ENCODE measurements around the gene NLE1.
A peak's percentile ranks its signal among the peaks of the same experiment; 100 is the strongest.
"Not testable (repeated sequence)": the region's sequence is repeated elsewhere in the genome, so short reads cannot be mapped to it uniquely, and the experiment has no call there.

Gene NLE1

GRCh38 chr17:35127751-35128514, 14.2 kb downstream of the NLE1 start:
- no peak for DNase-seq

- DNase-seq = no peak
Observed at GRCh38 chr17:35121315-35121714, 20.8 kb downstream of the NLE1 start, which contains the start of gene FNDC8. TSS of gene FNDC8 (plus strand) at chr17:35121615. CDS start at chr17:35121694, 79 bp downstream.

- DNase-seq = peak; percentile 79
Observed at GRCh38 chr17:35119370-35120165, 22.5 kb downstream of the NLE1 start, which contains the start of gene RAD51D. TSS of gene RAD51D (minus strand) at chr17:35119860. CDS start at chr17:35119613, 247 bp downstream.

GRCh38 chr17:35117984-35118383, 24.1 kb downstream of the NLE1 start:
- DNase-seq = peak; percentile 35

GRCh38 chr17:35116845-35117244, 25.3 kb downstream of the NLE1 start:
- DNase-seq = no peak

- DNase-seq = not testable (repeated sequence)
Observed at GRCh38 chr17:35110791-35111190, 31.3 kb downstream of the NLE1 start.

- DNase-seq = no peak
Observed at GRCh38 chr17:35104844-35105450, 37.2 kb downstream of the NLE1 start.

- DNase-seq = no peak
Observed at GRCh38 chr17:35103271-35103670, 38.8 kb downstream of the NLE1 start.

- DNase-seq = no peak
Observed at GRCh38 chr17:35101725-35102124, 40.4 kb downstream of the NLE1 start.

- DNase-seq = no peak
Observed at GRCh38 chr17:35101036-35101435, 41.1 kb downstream of the NLE1 start.

- DNase-seq = no peak
Observed at GRCh38 chr17:35099908-35100307, 42.2 kb downstream of the NLE1 start.

GRCh38 chr17:35097776-35098175, 44.3 kb downstream of the NLE1 start:
- DNase-seq = no peak

- no peak for DNase-seq
Observed at GRCh38 chr17:35095741-35096140, 46.4 kb downstream of the NLE1 start.

GRCh38 chr17:35094902-35095301, 47.2 kb downstream of the NLE1 start:
- no peak for DNase-seq

- DNase-seq = not testable (repeated sequence)
Observed at GRCh38 chr17:35090707-35091106, 51.4 kb downstream of the NLE1 start.

- DNase-seq = peak; percentile 54
Observed at GRCh38 chr17:35089586-35090296, 52.4 kb downstream of the NLE1 start.

- peak; percentile 90 for DNase-seq
Observed at GRCh38 chr17:35088881-35089585, 53.1 kb downstream of the NLE1 start.

GRCh38 chr17:35088356-35088880, 53.7 kb downstream of the NLE1 start:
- DNase-seq = peak; percentile 32

- DNase-seq = peak; percentile 16
Observed at GRCh38 chr17:35087731-35088355, 54.3 kb downstream of the NLE1 start.

GRCh38 chr17:35086931-35087573, 55.1 kb downstream of the NLE1 start:
- no peak for DNase-seq

- DNase-seq = no peak
Observed at GRCh38 chr17:35086164-35086563, 55.9 kb downstream of the NLE1 start.

All from activated naive CD4-positive, alpha-beta T cell treated with Interleukin-2 at 50 U/mL for 16 hours (primary cell).